Stimulated activated naive CD8-positive, alpha-beta T cell treated with anti-CD3 and anti-CD28 coated beads, Interleukin-15, amount 100 ng/mL, for 72 hours (primary cell): ENCODE results near the gene C22orf23.
A peak's percentile ranks its signal among the peaks of the same experiment; 100 is the strongest.

ENCODE experiments used
- ATAC-seq: fragments of 150-1000 bp; cut with Tn5 transposase; 2 replicates; pipeline ENCODE4 v1.10.0; 2021; ENCODE audit warnings: mild to moderate bottlenecking, moderate library complexity
- DNase-seq, 2 donors: peaks; one replicate each; pipeline ENCODE4 v3.0.0; 2021 to 2022
- H3K27ac Mint-ChIP-seq, 2 donors: one replicate each; pipeline ENCODE4 v1.8.0; 2022; ENCODE audit warnings: mild to moderate bottlenecking in 2 of 2, mixed read lengths in 2 of 2, moderate library complexity in 2 of 2
- H3K27me3 Mint-ChIP-seq: one replicate; pipeline ENCODE4 v1.8.0; 2022; ENCODE audit warnings: mixed read lengths
- H3K4me1 Mint-ChIP-seq: one replicate; pipeline ENCODE4 v1.8.0; 2022; ENCODE audit warnings: mild to moderate bottlenecking, mixed read lengths
- H3K4me3 Mint-ChIP-seq, 2 donors: one replicate each; pipeline ENCODE4 v1.8.0; 2022; ENCODE audit warnings: mild to moderate bottlenecking in 2 of 2, mixed read lengths in 2 of 2, moderate library complexity in 1 of 2
- H3K9me3 Mint-ChIP-seq, 2 donors: one replicate each; pipeline ENCODE4 v1.8.0; 2022; ENCODE audit warnings: mixed read lengths in 2 of 2

Gene C22orf23

DNA sequence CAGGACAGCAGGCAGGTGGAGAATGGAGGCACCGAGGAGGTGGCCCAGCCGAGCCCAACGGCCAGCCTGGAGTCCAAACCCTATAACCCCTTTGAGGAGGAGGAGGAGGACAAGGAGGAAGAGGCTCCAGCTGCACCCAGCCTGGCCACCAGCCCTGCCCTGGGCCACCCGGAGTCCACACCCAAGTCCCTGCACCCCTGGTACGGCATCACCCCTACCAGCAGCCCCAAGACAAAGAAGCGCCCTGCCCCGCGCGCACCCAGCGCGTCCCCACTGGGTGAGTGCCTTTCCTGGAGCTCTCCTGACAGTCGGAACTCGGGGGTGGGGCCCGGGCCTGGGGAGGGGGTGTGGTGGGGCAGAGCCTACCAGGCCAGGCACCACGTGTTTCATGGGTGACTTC lies 27.6 kb downstream of the C22orf23 start:
- DNase-seq: no peak

DNA sequence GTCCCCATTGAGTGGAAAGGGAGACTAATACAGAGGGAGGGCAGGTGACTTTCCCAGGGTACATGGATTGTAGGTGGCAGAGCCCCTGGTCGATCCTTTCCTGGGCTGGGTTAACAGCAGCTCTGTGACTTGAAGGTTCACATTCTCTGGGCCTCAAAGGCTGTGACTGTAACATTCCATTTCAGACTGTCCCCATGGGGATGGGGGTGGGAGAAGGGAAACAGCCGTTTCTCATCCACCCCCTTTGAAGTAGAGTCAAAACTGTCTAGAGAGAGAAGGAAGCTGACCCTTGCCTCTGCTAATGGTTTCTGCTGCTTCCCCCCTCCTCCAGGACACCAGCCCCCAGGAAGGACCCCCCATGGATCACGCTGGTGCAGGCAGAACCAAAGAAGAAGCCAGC lies 28.1 kb downstream of the C22orf23 start:
- no peak for DNase-seq
- H3K4me1 Mint-ChIP-seq: peaks cover 2% of the 10 kb centered on the region

More for the DNA sequence above, 27.6 kb downstream of the C22orf23 start:
- Mint-ChIP-seq H3K27ac (no peak overlapping the region), H3K4me1 (no peaks in the 10 kb centered on the region), H3K4me3 (no peak overlapping the region), H3K9me3 (no peaks in the 10 kb centered on the region), H3K27me3 (no peaks in the 10 kb centered on the region)
- ATAC-seq: no peak

DNA sequence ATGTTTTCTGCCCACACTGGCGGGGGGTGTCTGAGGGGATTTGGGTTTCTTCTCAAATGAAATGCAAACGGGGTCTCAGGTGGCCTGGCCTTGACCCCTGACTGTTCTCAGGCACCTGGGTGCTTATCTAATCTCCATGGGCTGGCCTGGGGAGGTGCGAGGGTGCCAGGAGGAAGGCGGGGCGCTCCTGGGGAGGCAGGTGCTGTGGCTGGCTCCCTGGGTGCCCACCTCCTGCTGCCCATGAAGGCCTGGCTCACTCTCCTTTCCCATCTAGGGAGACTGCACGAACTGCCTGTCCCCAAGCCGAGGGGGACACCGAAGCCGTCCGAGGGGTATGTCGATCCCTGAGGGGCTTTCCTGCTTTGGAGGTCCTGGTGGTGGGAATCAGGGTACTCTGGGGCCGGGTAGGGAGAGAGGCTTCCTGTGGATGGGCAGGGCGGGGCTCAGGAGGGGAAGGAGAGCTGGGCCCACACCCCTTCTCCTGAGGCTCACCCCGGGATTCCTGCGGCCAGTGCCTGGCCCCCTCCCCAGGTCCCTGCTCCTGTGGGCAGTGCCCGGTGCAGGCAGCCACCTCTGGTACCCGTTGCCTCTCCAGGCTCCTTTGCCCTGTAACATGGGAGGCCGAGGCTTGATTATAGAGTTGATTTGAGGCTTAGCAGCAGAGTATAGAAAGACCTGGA lies 28.9 kb downstream of the C22orf23 start:
- H3K27ac Mint-ChIP-seq: no peak overlapping the region
- no peak for ATAC-seq
- peaks cover 9% of the 10 kb centered on the region for H3K4me1 Mint-ChIP-seq
- no peak for DNase-seq
- H3K9me3 Mint-ChIP-seq: no peaks in the 10 kb centered on the region
- no peaks in the 10 kb centered on the region for H3K27me3 Mint-ChIP-seq
- H3K4me3 Mint-ChIP-seq: no peak overlapping the region

More for the DNA sequence above, 28.1 kb downstream of the C22orf23 start:
- no peak overlapping the region for H3K4me3 Mint-ChIP-seq
- H3K27me3 Mint-ChIP-seq: no peaks in the 10 kb centered on the region
- no peaks in the 10 kb centered on the region for H3K9me3 Mint-ChIP-seq
- no peak overlapping the region for H3K27ac Mint-ChIP-seq
- ATAC-seq: no peak

DNA sequence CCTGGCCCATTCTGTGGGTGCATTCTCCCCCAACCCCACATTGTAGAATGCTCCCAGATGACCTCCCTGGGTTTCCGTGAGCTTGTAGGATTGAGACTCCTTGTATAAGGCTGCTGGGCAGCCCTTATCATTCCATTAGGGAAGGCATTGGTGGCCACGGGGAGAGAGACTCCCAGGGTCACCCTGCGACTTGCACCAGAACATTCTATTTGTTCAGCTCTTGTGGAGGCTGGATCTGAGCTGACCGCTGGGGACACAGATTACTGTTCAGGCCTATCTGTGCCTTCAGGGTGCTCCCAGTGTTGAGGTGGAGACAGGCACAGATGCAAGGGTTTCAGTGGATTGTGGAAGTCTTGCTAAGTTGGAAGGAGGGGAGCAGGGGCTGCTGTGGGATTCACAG lies 29.5 kb downstream of the C22orf23 start:
- no peaks in the 10 kb centered on the region for H3K27me3 Mint-ChIP-seq
- no peak overlapping the region for H3K27ac Mint-ChIP-seq
- DNase-seq (no peak), ATAC-seq (no peak)
- H3K4me1 Mint-ChIP-seq: peaks cover 9% of the 10 kb centered on the region
- H3K9me3 Mint-ChIP-seq: no peaks in the 10 kb centered on the region
- H3K4me3 Mint-ChIP-seq: no peak overlapping the region

- Mint-ChIP-seq H3K4me1 (peaks cover 9% of the 10 kb centered on the region), H3K27me3 (no peaks in the 10 kb centered on the region), H3K9me3 (no peaks in the 10 kb centered on the region), H3K4me3 (no peak overlapping the region), H3K27ac (no peak overlapping the region)
- DNase-seq: no peak
- ATAC-seq: peak; percentile 44
These were observed 31.2 kb downstream of the C22orf23 start for GRCh38 chr22:37922191-37922590.

DNA sequence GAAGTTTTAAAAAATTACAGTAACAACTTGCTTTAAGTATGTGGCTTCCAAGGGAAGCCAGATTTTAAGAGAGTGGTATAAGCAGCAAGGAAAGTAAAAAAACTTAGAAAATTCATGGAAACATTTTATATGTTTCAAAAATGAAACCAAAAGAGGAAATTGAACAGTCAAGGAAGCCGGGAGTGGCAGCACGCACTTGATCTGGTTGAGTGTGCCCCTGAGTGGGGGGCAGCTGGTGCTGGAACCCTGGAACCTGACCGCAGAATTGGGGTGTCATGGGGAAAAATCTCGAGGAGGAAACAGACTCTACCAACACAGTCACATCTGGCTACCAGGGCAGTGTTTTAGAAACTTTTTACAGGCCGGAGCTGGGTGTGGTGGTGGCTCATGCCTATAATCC lies 33.3 kb downstream of the C22orf23 start:
- Mint-ChIP-seq H3K27ac (peak overlapping the region; percentile 84 to 95), H3K27me3 (no peaks in the 10 kb centered on the region), H3K9me3 (no peaks in the 10 kb centered on the region), H3K4me1 (peaks cover 9% of the 10 kb centered on the region), H3K4me3 (peak overlapping the region; percentile 56 to 63)
- no peak for DNase-seq
- no peak for ATAC-seq

GRCh38 chr22:37918580-37919270 lies 34.7 kb downstream of the C22orf23 start:
- DNase-seq: no peak
- H3K27me3 Mint-ChIP-seq: no peaks in the 10 kb centered on the region
- H3K4me3 Mint-ChIP-seq: no peak overlapping the region
- H3K27ac Mint-ChIP-seq: no peak overlapping the region
- no peaks in the 10 kb centered on the region for H3K9me3 Mint-ChIP-seq
- peaks cover 9% of the 10 kb centered on the region for H3K4me1 Mint-ChIP-seq
- no peak for ATAC-seq

GRCh38 chr22:37917874-37918548 lies 35.4 kb downstream of the C22orf23 start:
- Mint-ChIP-seq H3K27ac (peak overlapping the region in 1 of 2 donors; percentile 6), H3K4me1 (peaks cover 16% of the 10 kb centered on the region), H3K9me3 (no peaks in the 10 kb centered on the region), H3K4me3 (no peak overlapping the region), H3K27me3 (no peaks in the 10 kb centered on the region)
- no peak for ATAC-seq
- DNase-seq: no peak

- peaks cover 33% of the 10 kb centered on the region for H3K4me1 Mint-ChIP-seq
- H3K27ac Mint-ChIP-seq: peak overlapping the region in 1 of 2 donors; percentile 59
- ATAC-seq: no peak
- DNase-seq: no peak
- H3K27me3 Mint-ChIP-seq: no peaks in the 10 kb centered on the region
- H3K9me3 Mint-ChIP-seq: no peaks in the 10 kb centered on the region
- no peak overlapping the region for H3K4me3 Mint-ChIP-seq
These were observed 37.1 kb downstream of the C22orf23 start for GRCh38 chr22:37916311-37916710.

GRCh38 chr22:37913233-37913721 lies 40.1 kb downstream of the C22orf23 start:
- H3K9me3 Mint-ChIP-seq: no peaks in the 10 kb centered on the region
- ATAC-seq: no peak
- no peak overlapping the region for H3K4me3 Mint-ChIP-seq
- peak overlapping the region in 1 of 2 donors; percentile 55 for H3K27ac Mint-ChIP-seq
- DNase-seq: no peak
- H3K4me1 Mint-ChIP-seq: peaks cover 29% of the 10 kb centered on the region
- H3K27me3 Mint-ChIP-seq: no peaks in the 10 kb centered on the region

GRCh38 chr22:37912171-37912570 lies 41.2 kb downstream of the C22orf23 start:
- DNase-seq: peak in 1 of 2 donors; percentile 30
- Mint-ChIP-seq H3K27ac (peak overlapping the region; percentile 68 to 73), H3K9me3 (no peaks in the 10 kb centered on the region), H3K27me3 (no peaks in the 10 kb centered on the region), H3K4me3 (peak overlapping the region in 1 of 2 donors; percentile 6), H3K4me1 (peaks cover 38% of the 10 kb centered on the region)
- ATAC-seq: peak; percentile 74

- ATAC-seq (peak; percentile 11), DNase-seq (no peak)
- peak overlapping the region in 1 of 2 donors; percentile 70 for H3K27ac Mint-ChIP-seq
- H3K9me3 Mint-ChIP-seq: no peaks in the 10 kb centered on the region
- peaks cover 42% of the 10 kb centered on the region for H3K4me1 Mint-ChIP-seq
- H3K4me3 Mint-ChIP-seq: no peak overlapping the region
- H3K27me3 Mint-ChIP-seq: no peaks in the 10 kb centered on the region
These were observed 41.7 kb downstream of the C22orf23 start for GRCh38 chr22:37911697-37912096.

GRCh38 chr22:37910890-37911672 lies 42.3 kb downstream of the C22orf23 start:
- no peaks in the 10 kb centered on the region for H3K27me3 Mint-ChIP-seq
- no peak overlapping the region for H3K4me3 Mint-ChIP-seq
- no peaks in the 10 kb centered on the region for H3K9me3 Mint-ChIP-seq

GRCh38 chr22:37909766-37910165 lies 43.6 kb downstream of the C22orf23 start:
- no peak for ATAC-seq
- Mint-ChIP-seq H3K4me1 (peaks cover 52% of the 10 kb centered on the region), H3K4me3 (no peak overlapping the region), H3K9me3 (no peaks in the 10 kb centered on the region), H3K27ac (no peak overlapping the region), H3K27me3 (no peaks in the 10 kb centered on the region)
- no peak for DNase-seq

More at GRCh38 chr22:37910890-37911672, 42.3 kb downstream of the C22orf23 start:
- no peak overlapping the region for H3K27ac Mint-ChIP-seq
- H3K4me1 Mint-ChIP-seq: peaks cover 42% of the 10 kb centered on the region
- ATAC-seq: no peak
- no peak for DNase-seq
